Keratinocyte (primary cell): ENCODE measurements around the gene ZFAND5. TPM values are rescaled to one million over a fixed set of nuclear protein-coding genes. Genes with fewer than 3 reads are reported as not detected.

Experiments
- DNase-seq: peaks from one replicate; pipeline ENCODE4 v3.0.0-alpha.2; 2011; ENCODE audit warnings: low read depth, missing footprints, low spot score
- FAIRE-seq: peaks from 2 replicates; lab custom pipeline; 2011; peaks lifted over from hg19 to GRCh38; lab: Jason Lieb, UNC
- H2AFZ ChIP-seq: 2 replicates; pipeline ENCODE4 v1.6.0; 2012; ENCODE audit warnings: low read length, control low read depth, inconsistent platforms; ENCODE audit not compliant: control insufficient read depth
- H3K27ac ChIP-seq: 2 replicates; pipeline ENCODE4 v1.5.1; 2011; ENCODE audit warnings: low read length; ENCODE audit not compliant: control insufficient read depth, insufficient read depth
- H3K27me3 ChIP-seq: 3 replicates; pipeline ENCODE4 v1.6.0; 2011; ENCODE audit warnings: low read length; ENCODE audit not compliant: control insufficient read depth, insufficient read depth; ENCODE audit errors: extremely low read depth
- H3K36me3 ChIP-seq, 2 experiments: 2 replicates in 1 of 2; 3 replicates in 1 of 2; pipeline ENCODE4 v1.5.1; 2011; ENCODE audit warnings: low read length in 2 of 2, mild to moderate bottlenecking in 1 of 2; ENCODE audit not compliant: control insufficient read depth in 2 of 2, insufficient read depth in 2 of 2; ENCODE audit errors: extremely low read depth in 1 of 2
- H3K4me1 ChIP-seq: 3 replicates; pipeline ENCODE4 v1.5.1; 2011; ENCODE audit warnings: low read length; ENCODE audit not compliant: control insufficient read depth, insufficient read depth; ENCODE audit errors: extremely low read depth
- H3K4me2 ChIP-seq: 3 replicates; pipeline ENCODE4 v1.6.0; 2011; ENCODE audit warnings: low read depth, low read length; ENCODE audit not compliant: control insufficient read depth, insufficient read depth; ENCODE audit errors: extremely low read depth
- H3K4me3 ChIP-seq, 3 experiments: fragments of 200-600 bp in 1 of 3; sonication (generic) in 1 of 3; 2 replicates in 2 of 3; 3 replicates in 1 of 3; pipeline ENCODE4 v1.5.1; 2011 to 2016; ENCODE audit warnings: low read length in 3 of 3, mild to moderate bottlenecking in 3 of 3, control low read depth in 2 of 3, inconsistent platforms in 1 of 3, low read depth in 1 of 3, mixed read lengths in 1 of 3, mixed run types in 1 of 3, moderate library complexity in 1 of 3; ENCODE audit not compliant: control insufficient read depth in 2 of 3, insufficient read depth in 2 of 3; ENCODE audit errors: extremely low read depth in 1 of 3
- H3K79me2 ChIP-seq: 2 replicates; pipeline ENCODE4 v1.6.0; 2012; ENCODE audit warnings: low read length; ENCODE audit not compliant: control insufficient read depth, insufficient read depth
- H3K9ac ChIP-seq: 3 replicates; pipeline ENCODE4 v1.6.0; 2011; ENCODE audit warnings: low read length; ENCODE audit not compliant: control insufficient read depth, insufficient read depth; ENCODE audit errors: extremely low read depth
- H3K9me1 ChIP-seq: 3 replicates; pipeline ENCODE4 v1.6.0; 2011; ENCODE audit warnings: low read length; ENCODE audit not compliant: control insufficient read depth, insufficient read depth; ENCODE audit errors: extremely low read depth
- H3K9me3 ChIP-seq: 2 replicates; pipeline ENCODE4 v1.5.1; 2012; ENCODE audit warnings: low read depth, low read length; ENCODE audit not compliant: control insufficient read depth
- H4K20me1 ChIP-seq: 3 replicates; pipeline ENCODE4 v1.6.0; 2011; ENCODE audit warnings: low read length; ENCODE audit not compliant: control insufficient read depth, insufficient read depth; ENCODE audit errors: extremely low read depth
- CTCF ChIP-seq, 3 experiments: IDR thresholded peaks in 1 of 3; conservative IDR thresholded peaks in 1 of 3; optimal IDR thresholded peaks in 1 of 3; 2 replicates in 2 of 3; 3 replicates in 1 of 3; pipeline versions ENCODE3 to v1.5.1; 2011; ENCODE audit warnings: low read length in 3 of 3, mild to moderate bottlenecking in 3 of 3, moderate library complexity in 2 of 3, control low read depth in 1 of 3, inconsistent platforms in 1 of 3; ENCODE audit not compliant: insufficient read depth in 2 of 3; ENCODE audit errors: extremely low read depth in 1 of 3
- EZH2 ChIP-seq: IDR thresholded peaks from one replicate; pipeline ENCODE4 v1.6.1; 2012; ENCODE audit warnings: inconsistent platforms, mild to moderate bottlenecking, low read length, moderate library complexity
- dilution Hi-C: fragments of 300-500 bp; cut with MboI; formaldehyde crosslinking; loops from one replicate; pipeline ENCODE4 v1.7.0; 2020; ENCODE audit warnings: low sequenced_read_pairs; ENCODE audit not compliant: extremely low pct_ligation_motif_present
- polyA plus RNA-seq, 5 experiments: library from polyadenylated mRNA; depleted of rRNA in 3 of 5; stranded (reverse) in 3 of 5; stranded (forward) in 1 of 5; unstranded in 1 of 5; fragments of >200 nt; gene quantifications; 1 replicate in 1 of 5; 2 replicates in 3 of 5; 3 replicates in 1 of 5; pipeline versions ENCODE4 v1.2.1 to v1.2.3, GENCODE V29; 2011 to 2012; ENCODE audit warnings: missing spikeins in 2 of 5, low read depth in 1 of 5, low replicate concordance in 1 of 5

ZFAND5 gene
- polyA plus RNA-seq, 1 donor (not counting 4 experiments of a cell fraction or from before 2014, with no cell fraction given), result 67.9 TPM

GRCh38 chr9:72400866-72401265 lies 35.9 kb upstream of the ZFAND5 start:
- FAIRE-seq (no peak), DNase-seq (no peak)
- TF ChIP-seq EZH2 (no peak), CTCF (optimal IDR thresholded peaks at IDR 0.05 in 1 of 3, IDR thresholded peaks at IDR 0.05 in 1 of 3, conservative IDR thresholded peaks at IDR 0.05 in 1 of 3; ENCODE audit: extremely low read depth in 1 of 3, insufficient read depth in 2 of 3, low read length in 3 of 3) (no peak)
- no peaks in the 10 kb centered on the region for H3K36me3 ChIP-seq
- H3K4me3 ChIP-seq, result no peak overlapping the region
- no peak overlapping the region for H3K9ac ChIP-seq
- H3K4me1 ChIP-seq, result no peaks in the 10 kb centered on the region
- H3K9me3 ChIP-seq, result no peaks in the 10 kb centered on the region
- no peak overlapping the region for H3K4me2 ChIP-seq
- no peaks in the 10 kb centered on the region for H3K27me3 ChIP-seq
- dilution Hi-C loops, result no loop called here
- H3K9me1 ChIP-seq, result no peaks in the 10 kb centered on the region
- no peaks in the 10 kb centered on the region for H4K20me1 ChIP-seq
- H2AFZ ChIP-seq, result no peak overlapping the region
- no peaks in the 10 kb centered on the region for H3K79me2 ChIP-seq
- H3K27ac ChIP-seq, result no peak overlapping the region

DNA sequence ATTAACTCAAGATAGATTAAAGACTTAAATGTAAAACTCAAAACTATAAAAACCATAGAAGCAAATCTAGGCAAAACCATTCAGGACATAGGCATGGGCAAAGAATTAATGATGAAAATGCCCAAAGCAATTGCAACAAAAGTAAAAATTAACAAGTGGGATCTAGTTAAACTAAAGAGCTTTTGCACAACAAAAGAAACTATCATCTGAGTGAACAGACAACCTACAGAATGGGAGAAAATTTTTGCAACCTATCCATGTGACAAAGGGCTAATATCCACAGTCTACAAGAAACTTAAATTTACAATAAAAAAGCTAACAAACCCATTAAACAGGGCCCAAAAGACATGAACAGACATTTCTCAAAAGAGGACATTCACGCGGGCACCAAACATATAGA lies 34.4 kb upstream of the ZFAND5 start:
- DNase-seq, result no peak
- no peaks in the 10 kb centered on the region for H3K36me3 ChIP-seq
- H3K9ac ChIP-seq, result no peak overlapping the region
- H2AFZ ChIP-seq, result no peak overlapping the region
- H3K4me3 ChIP-seq, result no peak overlapping the region
- no peaks in the 10 kb centered on the region for H3K27me3 ChIP-seq
- H3K27ac ChIP-seq, result no peak overlapping the region
- H3K4me2 ChIP-seq, result no peak overlapping the region
- TF ChIP-seq EZH2, result no peak
- no peak for TF ChIP-seq CTCF (optimal IDR thresholded peaks at IDR 0.05 in 1 of 3, IDR thresholded peaks at IDR 0.05 in 1 of 3, conservative IDR thresholded peaks at IDR 0.05 in 1 of 3; ENCODE audit: extremely low read depth in 1 of 3, insufficient read depth in 2 of 3, low read length in 3 of 3)
- no peaks in the 10 kb centered on the region for H3K9me1 ChIP-seq
- dilution Hi-C loops, result no loop called here
- no peaks in the 10 kb centered on the region for H4K20me1 ChIP-seq
- H3K9me3 ChIP-seq, result no peaks in the 10 kb centered on the region
- H3K79me2 ChIP-seq, result no peaks in the 10 kb centered on the region
- H3K4me1 ChIP-seq, result no peaks in the 10 kb centered on the region
- FAIRE-seq, result no peak
